ENCODE measurements around the gene DYSF.

Gene DYSF

GRCh38 chr2:71455741-71456569, 2.6 kb downstream of the DYSF start:
- DNase-seq (ENCODE audit: extremely low read depth in 1 of 2, low read depth in 1 of 2): no peak

GRCh38 chr2:71456617-71457016, 3.3 kb downstream of the DYSF start:
- no peak for DNase-seq (ENCODE audit: extremely low read depth in 1 of 2, low read depth in 1 of 2)

DNA sequence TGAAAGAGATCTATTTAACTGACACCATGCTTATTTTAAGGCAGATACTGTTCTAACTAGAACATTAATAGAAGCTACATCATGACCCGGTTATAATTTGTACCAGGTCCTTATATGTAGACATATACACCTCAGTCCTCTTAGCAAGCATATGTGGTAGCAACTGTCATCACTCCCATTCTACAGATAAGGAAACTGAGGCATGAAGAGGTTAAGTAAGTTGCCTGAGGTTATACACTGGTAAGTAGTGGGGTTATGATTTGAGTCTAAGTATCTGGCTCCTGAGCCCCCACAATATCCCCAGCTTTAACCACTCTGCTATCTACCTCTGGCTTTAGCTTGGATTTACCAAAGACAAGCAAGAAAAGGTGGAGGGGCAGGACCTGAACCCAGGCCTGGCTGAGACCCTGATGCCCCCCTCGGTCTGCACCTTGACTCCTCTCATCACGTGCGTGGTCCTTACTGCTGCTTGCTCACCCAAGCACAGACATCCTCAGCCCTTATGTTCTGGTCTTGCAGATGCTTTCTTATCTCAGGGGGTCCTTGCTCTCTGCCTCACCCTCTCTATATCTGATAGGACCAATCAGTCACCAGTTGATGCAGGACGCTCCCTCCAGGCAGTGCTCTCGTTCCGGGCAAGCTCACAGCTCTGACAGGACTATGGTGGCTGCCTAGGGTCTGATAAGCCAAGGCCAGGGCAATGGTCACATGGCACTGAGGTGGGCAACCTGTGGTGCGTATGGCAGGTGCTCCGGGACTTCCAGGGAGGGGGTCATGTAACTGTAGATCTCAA, 4.0 kb downstream of the DYSF start:
- DNase-seq (ENCODE audit: extremely low read depth in 1 of 2, low read depth in 1 of 2): no peak

GRCh38 chr2:71457923-71458322, 4.6 kb downstream of the DYSF start:
- no peak for DNase-seq (ENCODE audit: extremely low read depth in 1 of 2, low read depth in 1 of 2)

DNA sequence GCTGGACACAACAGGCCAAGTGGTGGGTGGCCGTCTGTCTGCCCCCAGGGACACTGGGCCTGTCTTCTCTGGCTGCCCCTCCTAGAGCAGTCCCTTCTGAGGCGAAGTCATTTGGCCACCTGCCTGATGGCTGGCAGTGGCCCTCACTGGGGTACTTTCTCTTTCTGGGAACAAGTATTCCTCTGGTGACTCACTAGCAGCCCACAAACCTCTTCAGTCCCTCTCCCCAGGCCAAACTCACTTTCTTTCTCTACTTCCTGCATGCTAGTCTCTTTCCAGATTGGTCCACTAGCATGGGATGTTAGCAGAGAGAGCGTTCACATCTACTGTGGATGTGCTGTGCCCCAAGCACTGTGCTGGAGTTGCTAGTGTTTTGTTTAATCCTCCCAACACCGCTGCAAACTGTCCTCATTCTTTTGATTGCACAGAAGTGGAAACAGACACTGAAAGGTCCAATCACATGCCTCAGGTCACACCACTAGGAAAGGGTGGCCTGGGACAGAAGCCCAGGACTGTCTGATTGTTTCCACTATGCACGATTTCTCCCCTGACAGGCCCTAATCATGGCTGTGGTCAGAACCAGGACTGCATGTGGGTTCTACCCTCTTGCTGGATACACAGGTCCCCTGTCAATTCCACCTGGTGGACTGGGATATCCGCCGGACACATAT, 5.2 kb downstream of the DYSF start:
- DNase-seq (ENCODE audit: extremely low read depth in 1 of 2, low read depth in 1 of 2): no peak

- no peak for DNase-seq (ENCODE audit: extremely low read depth in 1 of 2, low read depth in 1 of 2)
Observed at GRCh38 chr2:71459084-71459431, 5.7 kb downstream of the DYSF start.

DNA sequence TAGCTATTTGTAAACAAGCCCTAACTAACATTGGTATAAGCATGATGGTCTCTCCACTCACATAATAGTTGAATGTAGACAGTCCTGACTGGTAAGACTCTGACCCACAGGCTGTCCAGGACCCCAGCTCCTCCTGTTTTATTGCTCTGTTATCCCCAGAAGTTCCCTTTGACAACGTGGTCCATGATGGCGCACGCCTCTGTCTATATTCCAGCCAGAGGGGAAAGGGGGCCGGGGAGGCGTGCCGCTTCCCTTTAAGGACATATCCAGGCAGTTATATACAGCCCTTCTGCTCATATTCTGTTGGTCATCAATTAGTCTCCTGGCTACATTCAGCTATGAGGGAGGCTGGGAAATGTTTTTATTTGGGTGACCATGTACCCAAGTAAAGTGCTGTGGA, 6.7 kb downstream of the DYSF start:
- no peak for DNase-seq (ENCODE audit: extremely low read depth in 1 of 2, low read depth in 1 of 2)

DNA sequence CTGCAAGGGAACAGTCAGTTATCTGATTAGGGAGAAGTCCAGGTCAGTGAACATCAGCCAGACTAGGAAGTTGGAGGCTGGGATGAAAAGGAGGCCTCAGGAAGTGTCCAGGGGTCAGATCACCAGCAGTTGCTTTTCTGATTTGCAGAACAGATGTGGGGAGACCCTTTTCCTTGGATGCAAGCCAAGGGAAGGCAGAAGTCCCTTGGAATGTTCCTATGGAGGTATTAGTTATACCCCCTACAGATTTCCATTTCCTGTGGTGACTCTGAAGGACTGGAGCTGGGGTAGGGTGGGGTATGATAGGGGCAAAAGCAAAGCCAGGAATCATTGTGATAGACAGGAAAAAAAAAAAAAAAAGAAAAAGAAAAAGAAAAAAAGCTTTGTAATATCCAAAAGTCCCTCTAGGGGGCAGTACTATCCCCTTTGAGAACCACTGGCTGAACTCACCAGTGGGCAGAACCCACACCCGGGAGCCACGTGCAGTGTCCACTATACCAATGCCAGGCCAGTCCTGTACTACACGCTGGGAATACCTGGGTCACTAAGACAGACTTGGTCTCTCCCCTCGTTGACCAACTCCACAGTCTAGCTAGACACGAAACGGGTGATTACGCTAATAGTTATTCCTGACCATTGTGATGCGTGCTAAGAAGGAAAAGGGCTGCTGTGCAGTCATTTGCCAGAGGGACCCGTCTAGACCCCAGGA, 7.4 kb downstream of the DYSF start:
- DNase-seq (ENCODE audit: extremely low read depth in 1 of 2, low read depth in 1 of 2): no peak

- DNase-seq (ENCODE audit: extremely low read depth in 1 of 2, low read depth in 1 of 2): no peak
Observed at GRCh38 chr2:71461304-71461671, 7.9 kb downstream of the DYSF start.

- DNase-seq (ENCODE audit: extremely low read depth in 1 of 2, low read depth in 1 of 2): no peak
Observed at GRCh38 chr2:71462056-71462605, 8.8 kb downstream of the DYSF start.

- no peak for DNase-seq (ENCODE audit: extremely low read depth in 1 of 2, low read depth in 1 of 2)
Observed at GRCh38 chr2:71462641-71463341, 9.4 kb downstream of the DYSF start.

DNA sequence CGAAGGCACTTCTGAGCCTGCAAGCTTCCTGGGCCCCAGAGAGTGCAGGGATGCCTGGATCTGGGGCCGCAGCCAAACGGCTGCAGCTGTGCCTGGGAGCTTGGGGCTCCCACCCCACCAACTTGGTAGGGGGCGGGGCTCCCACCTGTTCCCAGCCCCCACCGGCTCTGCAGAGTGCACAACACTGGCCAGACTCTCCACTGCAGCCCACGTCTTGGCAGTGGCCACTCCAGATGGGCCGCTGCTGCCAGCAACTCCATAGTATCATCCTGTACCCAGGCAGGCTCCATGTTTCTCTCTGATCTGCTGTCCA, 9.9 kb downstream of the DYSF start:
- no peak for DNase-seq (ENCODE audit: extremely low read depth in 1 of 2, low read depth in 1 of 2)

DNA sequence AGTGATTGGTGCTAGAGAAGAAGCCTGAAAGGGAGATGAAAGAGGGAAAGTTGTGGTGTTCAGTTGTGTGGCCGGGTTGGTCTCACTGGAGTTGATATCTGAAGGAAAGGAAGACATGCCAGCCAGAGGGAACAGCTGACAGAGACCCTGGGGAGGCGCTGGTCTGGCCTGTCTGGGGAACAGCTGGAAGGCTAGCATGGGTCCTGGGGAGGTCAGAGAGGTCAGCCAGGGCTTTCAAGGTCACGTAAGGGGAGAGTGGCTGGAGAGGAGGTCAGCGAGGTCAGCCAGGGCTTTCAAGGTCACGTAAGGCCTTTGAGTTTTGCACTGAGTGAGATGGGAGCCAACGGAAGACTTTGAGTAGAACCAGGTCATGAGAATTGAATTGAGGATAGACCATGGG, 11.0 kb downstream of the DYSF start:
- DNase-seq (ENCODE audit: extremely low read depth in 1 of 2, low read depth in 1 of 2): no peak

- DNase-seq (ENCODE audit: extremely low read depth in 1 of 2, low read depth in 1 of 2): no peak
Observed at GRCh38 chr2:71465356-71465755, 12.0 kb downstream of the DYSF start.

GRCh38 chr2:71465961-71466300, 12.6 kb downstream of the DYSF start:
- DNase-seq (ENCODE audit: extremely low read depth in 1 of 2, low read depth in 1 of 2): no peak

DNA sequence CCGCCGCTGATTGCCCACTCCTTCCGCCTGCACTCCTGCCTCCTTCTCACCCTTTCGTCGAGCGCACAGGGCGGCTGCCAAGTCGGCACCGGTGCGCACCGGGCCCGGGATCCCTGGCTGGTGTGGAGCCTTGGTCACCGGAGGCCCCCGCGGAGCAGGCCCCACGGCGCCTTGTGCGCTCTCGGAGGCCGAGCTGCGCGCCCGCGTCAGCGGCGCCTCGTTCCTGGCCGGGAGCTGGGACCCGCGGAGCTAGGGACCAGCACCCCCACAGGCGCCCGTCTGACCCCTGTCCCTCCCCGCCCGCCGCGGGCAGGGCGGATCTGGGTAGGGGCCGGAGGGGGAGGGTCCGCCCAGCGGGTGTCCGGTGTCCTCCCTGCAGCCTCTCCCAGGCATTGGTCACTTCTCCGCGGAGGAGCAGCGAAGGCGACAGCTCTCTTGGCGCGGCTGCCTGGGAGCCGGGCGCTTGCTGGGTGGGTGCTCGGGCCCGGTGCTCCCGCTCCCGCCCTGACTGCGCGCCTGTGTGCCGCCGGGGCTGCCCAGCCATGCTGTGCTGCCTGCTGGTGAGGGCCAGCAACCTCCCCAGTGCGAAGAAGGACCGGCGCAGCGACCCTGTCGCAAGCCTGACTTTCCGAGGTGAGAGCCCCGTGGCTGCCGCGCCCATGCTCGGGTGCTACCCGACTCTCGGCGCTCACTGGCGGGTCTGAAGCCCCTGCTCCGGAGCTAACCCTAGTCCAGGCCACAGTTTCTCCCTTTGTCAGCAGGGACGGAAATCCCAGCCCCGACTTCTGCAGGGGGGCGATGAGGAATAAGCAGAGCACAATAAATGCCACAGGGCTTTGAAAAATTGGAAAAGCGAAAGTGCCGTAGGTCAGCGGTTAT, 13.2 kb downstream of the DYSF start:
- no peak for DNase-seq (ENCODE audit: extremely low read depth in 1 of 2, low read depth in 1 of 2)

GRCh38 chr2:71467180-71467815, 13.9 kb downstream of the DYSF start:
- DNase-seq (ENCODE audit: extremely low read depth in 1 of 2, low read depth in 1 of 2): no peak

DNA sequence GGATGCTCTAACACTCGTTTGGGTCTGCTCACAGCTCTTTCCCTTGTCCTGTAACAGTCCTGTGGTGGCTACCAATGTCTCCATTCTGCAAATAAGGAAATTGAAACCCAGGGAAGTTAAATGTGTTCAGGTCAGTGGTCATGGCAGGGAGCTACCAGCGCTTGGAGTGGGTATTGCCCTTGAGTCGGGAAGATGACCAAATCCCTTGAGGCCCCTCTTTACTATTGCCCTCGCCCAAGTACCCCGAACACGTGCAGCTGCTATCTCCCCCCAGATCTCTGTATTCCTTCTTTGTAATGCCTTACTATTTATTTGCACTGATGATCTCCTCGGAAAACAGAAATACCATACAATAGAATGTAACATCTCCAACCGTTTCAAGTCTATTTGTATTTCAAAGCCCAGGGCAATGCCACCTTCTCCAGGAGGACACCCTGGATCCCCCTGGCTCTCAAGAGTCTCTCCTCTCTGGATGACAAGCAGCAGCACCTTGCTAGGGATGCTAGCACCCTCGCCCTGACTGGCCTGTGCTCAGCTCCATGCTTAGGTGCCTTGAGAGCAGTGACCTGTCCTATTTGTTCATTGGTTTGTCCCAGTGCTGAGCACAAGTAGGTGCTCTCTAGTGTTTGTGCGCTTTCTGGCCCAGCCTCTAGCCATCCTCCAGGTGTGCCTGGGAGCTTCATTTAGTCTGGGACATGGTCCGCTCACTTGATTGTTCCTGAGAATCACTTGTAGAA, 15.1 kb downstream of the DYSF start:
- no peak for DNase-seq (ENCODE audit: extremely low read depth in 1 of 2, low read depth in 1 of 2)

All from activated CD8-positive, alpha-beta memory T cell treated with anti-CD3 and anti-CD28 coated beads for 1 hour (primary cell).